Measurements from ENCODE around the gene CCNB2. TPM values are rescaled to one million over a fixed set of nuclear protein-coding genes. Genes with fewer than 3 reads are reported as not detected.
"Not testable (repeated sequence)": the region's sequence is repeated elsewhere in the genome, so short reads cannot be mapped to it uniquely, and the experiment has no call there.

CCNB2 gene
- polyA plus RNA-seq, 5 donors = 25.1 to 70.2 (median 40.9) TPM

GRCh38 chr15:59131456-59131855, 26.5 kb downstream of the CCNB2 start:
- no peak for DNase-seq

GRCh38 chr15:59131969-59132562, 27.1 kb downstream of the CCNB2 start:
- no peak for DNase-seq

GRCh38 chr15:59133929-59134427, 29.0 kb downstream of the CCNB2 start:
- DNase-seq = no peak

GRCh38 chr15:59137566-59137965, 32.6 kb downstream of the CCNB2 start:
- DNase-seq = no peak

GRCh38 chr15:59138243-59138642, 33.3 kb downstream of the CCNB2 start:
- no peak for DNase-seq

- DNase-seq = no peak
Observed at GRCh38 chr15:59140422-59141226, 35.7 kb downstream of the CCNB2 start.

GRCh38 chr15:59143281-59143680, 38.3 kb downstream of the CCNB2 start:
- no peak for DNase-seq

- not testable (repeated sequence) for DNase-seq
Observed at GRCh38 chr15:59144594-59144993, 39.6 kb downstream of the CCNB2 start.

- DNase-seq = no peak
Observed at GRCh38 chr15:59147666-59148065, 42.7 kb downstream of the CCNB2 start.

GRCh38 chr15:59148153-59148833, 43.3 kb downstream of the CCNB2 start:
- DNase-seq = no peak

GRCh38 chr15:59150185-59150584, 45.2 kb downstream of the CCNB2 start:
- DNase-seq = no peak

GRCh38 chr15:59152694-59153450, 47.9 kb downstream of the CCNB2 start:
- DNase-seq = no peak

- no peak for DNase-seq
Observed at GRCh38 chr15:59153466-59153865, 48.5 kb downstream of the CCNB2 start.

- DNase-seq = no peak
Observed at GRCh38 chr15:59154243-59154642, 49.3 kb downstream of the CCNB2 start.

- DNase-seq = no peak
Observed at GRCh38 chr15:59155431-59155830, 50.5 kb downstream of the CCNB2 start.

GRCh38 chr15:59157396-59157795, 52.5 kb downstream of the CCNB2 start:
- no peak for DNase-seq

- no peak for DNase-seq
Observed at GRCh38 chr15:59157840-59158700, 53.1 kb downstream of the CCNB2 start.

GRCh38 chr15:59158701-59159034, 53.7 kb downstream of the CCNB2 start:
- peak; percentile 41 to 51 for DNase-seq

GRCh38 chr15:59159210-59159609, 54.3 kb downstream of the CCNB2 start:
- no peak for DNase-seq

GRCh38 chr15:59160880-59161593, 56.1 kb downstream of the CCNB2 start:
- no peak for DNase-seq
